Loucy (cell line): Measurements from ENCODE around the gene MYO9A.

Experiments used
- CTCF ChIP-seq: fragments of 200-600 bp; sonication (generic); conservative IDR thresholded peaks from 2 replicates; pipeline ENCODE4 v1.5.1; 2014; ENCODE audit warnings: mild to moderate bottlenecking, antibody characterized with exemption, low read length
- EZH2phosphoT487 ChIP-seq: fragments of 200-600 bp; IDR thresholded peaks from 2 replicates; pipeline ENCODE4 v1.6.1; 2018; ENCODE audit warnings: antibody characterized with exemption, mild to moderate bottlenecking, moderate library complexity, borderline replicate concordance

- TF ChIP-seq CTCF (no peak), EZH2phosphoT487 (no peak)
Observed at GRCh38 chr15:71830981-71831380, 287.0 kb downstream of the MYO9A start.
